HepG2 (cell line): ENCODE data around the gene MAP4K3. TPM values are rescaled to one million over a fixed set of nuclear protein-coding genes. Genes with fewer than 3 reads are reported as not detected.

Experiments
- ATAC-seq: fragments of 200-7000 bp; cut with Tn5 transposase; 3 replicates; pipeline ENCODE4 v1.9.1; 2020; ENCODE audit warnings: mild to moderate bottlenecking, moderate library complexity
- BruUV-seq: library from RNA; stranded (reverse); fragments of 400-500 nt; replicated peaks from 2 replicates; lab custom pipeline; 2021; lab: Mats Ljungman, UMichigan
- CTCF ChIA-PET: fragments of 300-600 bp; formaldehyde crosslinking; extraction: SDS; loops from one replicate; lab custom pipeline; 2021; ENCODE audit warnings: low total read pairs, inconsistent platforms, low intra/inter-chr PET ratio; lab: Yijun Ruan, JAX
- POLR2A ChIA-PET: fragments of 350-600 bp; sonication (Branson Sonifier 250); formaldehyde crosslinking; loops from one replicate; lab custom pipeline; 2020; ENCODE audit warnings: antibody characterized with exemption, inconsistent platforms; lab: Yijun Ruan, JAX
- DNase-seq: peaks from one replicate; pipeline ENCODE4 v3.0.0-alpha.2; 2015; ENCODE audit warnings: low spot score
- FAIRE-seq: peaks from 3 replicates; lab custom pipeline; 2011; peaks lifted over from hg19 to GRCh38; lab: Jason Lieb, UNC
- H2AFZ ChIP-seq: one replicate; pipeline ENCODE4 v1.6.1; 2011; ENCODE audit warnings: low read length, inconsistent platforms
- H3K27ac ChIP-seq: fragments of 300-600 bp; 3 replicates; pipeline ENCODE4 v1.8.0; 2011; ENCODE audit warnings: mixed run types, mild to moderate bottlenecking, mixed read lengths, low read length, inconsistent platforms; ENCODE audit not compliant: insufficient read depth; ENCODE audit errors: extremely low read length
- H3K27me3 ChIP-seq, 2 experiments: fragments of 200-600 bp in 1 of 2; 2 replicates in 1 of 2; 3 replicates in 1 of 2; pipeline versions ENCODE4 v1.6.0 to v1.8.0; 2011; ENCODE audit warnings: low read length in 2 of 2, mild to moderate bottlenecking in 2 of 2, moderate library complexity in 2 of 2, inconsistent platforms in 1 of 2; ENCODE audit not compliant: insufficient read depth in 2 of 2, control insufficient read depth in 1 of 2
- H3K36me3 ChIP-seq, 2 experiments: fragments of 200-600 bp in 1 of 2; replicated peaks in 1 of 2; 2 replicates in 1 of 2; 3 replicates in 1 of 2; pipeline versions ENCODE4 v1.5.1 to v1.8.0; 2011; ENCODE audit warnings: low read length in 2 of 2, inconsistent platforms in 1 of 2; ENCODE audit not compliant: insufficient read depth in 2 of 2, control insufficient read depth in 1 of 2
- H3K4me1 ChIP-seq: 2 replicates; pipeline ENCODE4 v1.5.1; 2012; ENCODE audit warnings: low read length, inconsistent platforms; ENCODE audit not compliant: insufficient read depth
- H3K4me2 ChIP-seq: 2 replicates; pipeline ENCODE4 v1.6.0; 2011; ENCODE audit warnings: low read depth, low read length, inconsistent platforms
- H3K4me3 ChIP-seq, 3 experiments: fragments of 200-600 bp in 1 of 3; sonication (generic), shearing (Covaris generic) in 1 of 3; replicated peaks in 1 of 3; 2 replicates each; pipeline ENCODE4 v1.5.1; 2011 to 2016; ENCODE audit warnings: low read length in 3 of 3, inconsistent platforms in 2 of 3, low read depth in 2 of 3, mild to moderate bottlenecking in 2 of 3, control low read depth in 1 of 3, mixed read lengths in 1 of 3; ENCODE audit not compliant: insufficient read depth in 1 of 3
- H3K79me2 ChIP-seq: one replicate; pipeline ENCODE4 v1.6.1; 2011; ENCODE audit warnings: low read length, inconsistent platforms; ENCODE audit not compliant: insufficient read depth
- H3K9ac ChIP-seq: 2 replicates; pipeline ENCODE4 v1.6.0; 2011; ENCODE audit warnings: mild to moderate bottlenecking, low read depth, low read length, inconsistent platforms; ENCODE audit not compliant: insufficient read depth
- H3K9me3 ChIP-seq: 2 replicates; pipeline ENCODE4 v1.5.1; 2012; ENCODE audit warnings: mild to moderate bottlenecking, low read length
- H4K20me1 ChIP-seq: 2 replicates; pipeline ENCODE4 v1.6.0; 2011; ENCODE audit warnings: inconsistent platforms, mild to moderate bottlenecking, low read length, moderate library complexity; ENCODE audit not compliant: insufficient read depth
- ATF2 ChIP-seq: sonication (generic); formaldehyde crosslinking; IDR thresholded peaks from 2 replicates; pipeline ENCODE4 v1.4.0; 2020; ENCODE audit warnings: missing genetic modification reagents
- CCDC6 ChIP-seq: sonication (generic); formaldehyde crosslinking; IDR thresholded peaks from 2 replicates; pipeline ENCODE4 v1.8.1; 2022; ENCODE audit warnings: mild to moderate bottlenecking, missing genetic modification reagents, moderate library complexity
- GLI4 ChIP-seq: sonication (generic); formaldehyde crosslinking; IDR thresholded peaks from 2 replicates; pipeline ENCODE4 v1.5.1; 2020; ENCODE audit warnings: missing genetic modification reagents, mild to moderate bottlenecking, moderate library complexity, borderline replicate concordance
- MIER3 ChIP-seq: IDR thresholded peaks from 2 replicates; pipeline ENCODE4 v1.6.1; 2016; ENCODE audit warnings: missing compliant biosample characterization, borderline replicate concordance
- NFATC3 ChIP-seq: sonication (generic); formaldehyde crosslinking; IDR thresholded peaks from 2 replicates; pipeline ENCODE4 v1.5.1; 2020; ENCODE audit warnings: mild to moderate bottlenecking, missing genetic modification reagents
- NR2F2 ChIP-seq: IDR thresholded peaks from 2 replicates; pipeline ENCODE4 v1.6.1; 2012; ENCODE audit warnings: low read depth, inconsistent platforms, borderline replicate concordance
- ZFP36L1 ChIP-seq: sonication (generic); formaldehyde crosslinking; IDR thresholded peaks from 2 replicates; pipeline ENCODE4 v1.8.0; 2022; ENCODE audit warnings: mild to moderate bottlenecking, missing genetic modification reagents, moderate library complexity
- ZNF329 ChIP-seq: sonication (generic); formaldehyde crosslinking; IDR thresholded peaks from 2 replicates; pipeline ENCODE4 v1.9.0; 2021; ENCODE audit warnings: low read depth, mild to moderate bottlenecking, missing genetic modification reagents
- ZNF383 ChIP-seq: sonication (generic); formaldehyde crosslinking; IDR thresholded peaks from 2 replicates; pipeline ENCODE4 v1.4.0; 2020; ENCODE audit warnings: missing genetic modification reagents, mild to moderate bottlenecking, borderline replicate concordance
- ZNF740 ChIP-seq: sonication (generic); formaldehyde crosslinking; IDR thresholded peaks from 2 replicates; pipeline ENCODE4 v1.4.0; 2020; ENCODE audit warnings: missing genetic modification reagents
- ZNF772 ChIP-seq: sonication (generic); formaldehyde crosslinking; IDR thresholded peaks from 2 replicates; pipeline ENCODE4 v1.5.0; 2020; ENCODE audit warnings: mild to moderate bottlenecking, missing genetic modification reagents
- WGBS: methylation state at CpG from one replicate; pipeline ENCODE4 v1.1.6; 2017; ENCODE audit warnings: low lambda C conversion rate; 5-methylcytosine and 5-hydroxymethylcytosine counted together
- in situ Hi-C: cut with HindIII; loops from 2 replicates; pipeline ENCODE4 v1.10.0; 2017; ENCODE audit warnings: low pct_unique_long_range_greater_than_20kb; ENCODE audit not compliant: extremely low pct_ligation_motif_present
- intact Hi-C: fragments of 100-400 bp; cut with micrococcal nuclease; formaldehyde crosslinking; loops from one replicate; pipeline ENCODE4 v1.10.0; 2022; ENCODE audit not compliant: unreplicated experiment
- polyA plus RNA-seq, 8 experiments: library from polyadenylated mRNA; depleted of rRNA in 3 of 8; stranded (reverse) in 7 of 8; unstranded in 1 of 8; fragments of >200 nt; fragmentation: Illumina TruSeq in 4 of 8; extraction: Trizol in 4 of 8; gene quantifications; 2 replicates each; pipeline versions ENCODE4 v1.2.1 to v1.2.3, GENCODE V29; 2011 to 2016; ENCODE audit warnings: low read depth in 4 of 8, missing spikeins in 1 of 8, mixed read lengths in 1 of 8; ENCODE audit not compliant: insufficient read depth in 1 of 8
- total RNA-seq, 5 experiments: library from RNA; depleted of rRNA; stranded (reverse); fragments of >200 nt; fragmentation: Illumina TruSeq; extraction: Trizol; gene quantifications; 2 replicates each; pipeline ENCODE4 v1.2.3, GENCODE V29; 2016; ENCODE audit warnings: low read depth in 1 of 5
- TF ChIP-seq, protein P1 (sequence below): IDR thresholded peaks from 2 replicates; pipeline ENCODE4 v1.6.1; 2016; ENCODE audit warnings: low read depth

MAP4K3 gene
- total and polyA plus RNA-seq, 2 of the 13 experiments (the other 11 are each of a cell fraction or from before 2014, with no cell fraction given) = 45.9 to 53.2 TPM

GRCh38 chr2:39269941-39270340 is 167.1 kb downstream of the MAP4K3 start:
- in situ Hi-C loops (no loop called here), intact Hi-C loops (no loop called here)
- H4K20me1 ChIP-seq = no peaks in the 10 kb centered on the region
- TSS peak; percentile 12 for BruUV-seq
- H3K79me2 ChIP-seq = no peaks in the 10 kb centered on the region
- no peaks in the 10 kb centered on the region for H3K4me1 ChIP-seq
- no peak overlapping the region for H3K4me2 ChIP-seq
- ATAC-seq (no peak), FAIRE-seq (no peak), DNase-seq (no peak)
- TF ChIP-seq GLI4 (CRISPR knock-in tag) = no peak
- TF ChIP-seq ZNF329 = no peak
- no peak for TF ChIP-seq NFATC3
- TF ChIP-seq, protein P1, sequence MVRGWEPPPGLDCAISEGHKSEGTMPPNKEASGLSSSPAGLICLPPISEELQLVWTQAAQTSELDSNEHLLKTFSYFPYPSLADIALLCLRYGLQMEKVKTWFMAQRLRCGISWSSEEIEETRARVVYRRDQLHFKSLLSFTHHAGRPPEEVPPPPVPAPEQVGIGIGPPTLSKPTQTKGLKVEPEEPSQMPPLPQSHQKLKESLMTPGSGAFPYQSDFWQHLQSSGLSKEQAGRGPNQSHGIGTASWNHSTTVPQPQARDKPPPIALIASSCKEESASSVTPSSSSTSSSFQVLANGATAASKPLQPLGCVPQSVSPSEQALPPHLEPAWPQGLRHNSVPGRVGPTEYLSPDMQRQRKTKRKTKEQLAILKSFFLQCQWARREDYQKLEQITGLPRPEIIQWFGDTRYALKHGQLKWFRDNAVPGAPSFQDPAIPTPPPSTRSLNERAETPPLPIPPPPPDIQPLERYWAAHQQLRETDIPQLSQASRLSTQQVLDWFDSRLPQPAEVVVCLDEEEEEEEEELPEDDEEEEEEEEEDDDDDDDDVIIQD = no peak
- TF ChIP-seq CCDC6 = no peak
- TF ChIP-seq ZFP36L1 (CRISPR knock-in tag) = no peak
- TF ChIP-seq NR2F2 = no peak
- TF ChIP-seq ZNF772 (CRISPR knock-in tag) = no peak
- no peak for TF ChIP-seq ZNF383 (CRISPR knock-in tag)
- no peak for TF ChIP-seq ZNF740
- TF ChIP-seq MIER3 (CRISPR knock-in tag) = no peak
- TF ChIP-seq ATF2 (CRISPR knock-in tag) = no peak
- H3K9me3 ChIP-seq = no peaks in the 10 kb centered on the region
- H3K27me3 ChIP-seq = no peaks in the 10 kb centered on the region
- H3K9ac ChIP-seq = no peak overlapping the region
- no peak overlapping the region for H2AFZ ChIP-seq
- WGBS = 97% methylated on average over 3 of the region's 3 CpGs
- H3K27ac ChIP-seq = no peak overlapping the region
- peaks cover 16 to 48% of the 10 kb centered on the region in 2 experiments for H3K36me3 ChIP-seq
- ChIA-PET CTCF (no interaction called here), POLR2A (no interaction called here)
- H3K4me3 ChIP-seq = no peak overlapping the region
